HG03565 (cell line): Measurements from ENCODE around the gene C4orf50.
"Not testable (repeated sequence)": the region's sequence is repeated elsewhere in the genome, so short reads cannot be mapped to it uniquely, and the experiment has no call there.

ENCODE experiments used
- ATAC-seq: cut with Tn5 transposase; IDR thresholded peaks from one replicate; pipeline ENCODE4 v1.9.1; 2021; ENCODE audit warnings: mild to moderate bottlenecking, moderate library complexity; ENCODE audit not compliant: unreplicated experiment

Gene C4orf50

DNA sequence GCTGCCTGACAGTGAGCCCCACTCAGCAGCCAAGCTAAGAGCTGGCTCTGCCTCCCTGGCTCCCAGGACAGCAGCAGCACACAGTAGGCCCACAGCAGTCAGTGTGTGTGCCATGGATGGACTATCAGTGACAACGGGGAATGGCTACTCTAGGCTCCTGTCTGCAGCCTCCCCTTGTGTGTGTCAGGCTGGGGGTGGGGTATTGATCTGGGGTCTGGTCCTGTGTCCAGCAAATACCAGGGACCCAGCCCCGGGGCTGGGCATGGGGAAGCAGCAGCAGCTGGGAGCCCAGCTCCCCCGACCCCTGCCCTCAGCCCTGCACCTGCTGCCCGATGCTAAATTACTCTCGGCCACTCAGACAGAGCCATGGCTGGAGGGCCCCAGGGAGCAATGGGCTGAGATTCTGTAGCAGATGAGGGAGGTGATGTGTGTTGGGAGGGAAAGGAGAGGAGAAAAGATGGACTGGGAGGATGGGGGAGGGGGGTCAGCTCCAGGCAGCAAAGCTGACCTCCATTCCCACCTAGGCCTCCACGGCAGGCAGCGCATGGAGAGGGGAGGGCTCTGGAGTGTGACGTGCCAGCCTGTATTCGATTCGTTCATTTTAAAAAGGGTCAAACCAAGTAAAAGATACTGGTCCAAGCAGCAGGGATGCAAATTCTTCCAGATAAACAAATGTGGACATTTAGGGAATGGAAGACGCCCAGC is 64.0 kb downstream of the C4orf50 start:
- no peak for ATAC-seq

DNA sequence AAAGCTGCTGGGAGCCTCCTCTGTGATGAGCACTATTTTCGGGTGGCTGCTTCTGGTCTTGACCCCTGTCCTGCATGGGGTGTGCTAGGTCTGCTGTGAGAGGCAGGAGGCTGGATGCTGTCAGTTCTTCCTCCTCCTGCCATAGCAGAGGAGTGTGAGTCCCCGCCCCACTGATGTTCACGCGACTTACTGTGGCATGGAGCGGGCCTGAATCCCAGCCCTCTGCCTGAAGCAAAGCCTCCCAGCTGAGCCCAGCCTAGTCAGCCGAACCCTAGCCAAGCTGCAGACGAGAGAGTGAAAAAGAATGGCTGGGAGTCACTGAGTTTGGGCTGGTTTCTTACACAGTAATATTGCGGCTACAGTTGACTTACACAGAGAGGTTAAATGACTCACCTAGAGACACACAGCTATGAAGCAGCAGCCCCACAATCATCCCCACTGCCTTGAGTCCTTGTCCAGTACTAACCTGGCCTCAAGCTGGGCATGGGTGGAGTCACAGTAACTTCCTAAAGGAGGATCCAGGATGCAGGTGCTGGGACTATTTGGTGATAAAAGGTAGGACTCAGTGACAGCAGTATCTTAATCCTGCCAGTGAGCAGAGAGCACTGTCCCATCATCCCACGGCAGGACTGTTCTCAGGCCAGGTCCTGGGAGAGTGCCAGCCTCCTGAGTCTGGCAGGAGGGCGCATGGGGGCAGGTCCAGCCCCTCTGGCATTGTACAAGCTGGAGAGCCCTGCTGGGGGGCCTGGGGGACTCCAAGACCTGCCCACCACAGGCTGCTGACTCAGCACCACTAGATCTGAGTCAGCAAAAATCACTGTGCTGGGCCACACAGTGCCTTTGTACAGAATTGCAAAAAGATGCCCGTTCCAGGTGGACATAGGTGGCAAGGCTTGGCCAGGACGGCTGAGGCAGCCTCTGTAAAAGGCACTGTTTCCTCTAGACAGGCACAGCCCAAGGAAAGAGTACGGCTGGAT is 65.0 kb downstream of the C4orf50 start:
- ATAC-seq: no peak

DNA sequence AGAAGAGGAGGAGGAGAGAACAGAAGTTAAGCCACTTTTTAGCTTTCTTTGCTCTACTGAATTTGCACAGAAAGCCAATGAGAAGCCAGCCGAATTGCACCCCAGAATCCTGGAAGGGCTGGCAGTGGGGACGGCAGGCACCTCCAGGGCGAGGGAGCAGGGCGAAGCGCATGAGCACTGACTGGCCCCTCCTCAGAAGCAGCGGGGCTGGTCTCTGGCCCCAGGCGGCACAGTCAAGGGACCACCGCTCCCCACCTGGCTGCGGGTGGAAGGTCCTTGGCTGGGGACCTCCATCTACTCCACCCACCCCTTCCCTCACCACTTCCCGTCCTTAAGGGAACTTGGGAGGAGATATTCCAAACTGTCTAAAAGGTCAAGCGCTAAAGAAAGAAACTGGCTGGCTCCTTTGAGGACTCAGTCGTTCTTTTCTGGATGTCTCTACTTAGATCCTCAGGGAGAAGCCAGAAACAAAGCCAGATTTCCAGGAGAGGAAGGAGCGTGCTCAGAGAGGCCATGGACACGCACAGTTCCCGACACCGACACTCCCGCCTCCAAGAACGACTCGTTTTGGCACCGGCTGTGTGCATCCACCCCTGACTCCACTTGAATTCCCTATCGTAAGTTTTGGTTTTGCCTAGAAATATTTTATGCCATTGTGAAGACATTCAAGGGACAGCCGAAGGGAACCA is 65.8 kb downstream of the C4orf50 start:
- no peak for ATAC-seq

DNA sequence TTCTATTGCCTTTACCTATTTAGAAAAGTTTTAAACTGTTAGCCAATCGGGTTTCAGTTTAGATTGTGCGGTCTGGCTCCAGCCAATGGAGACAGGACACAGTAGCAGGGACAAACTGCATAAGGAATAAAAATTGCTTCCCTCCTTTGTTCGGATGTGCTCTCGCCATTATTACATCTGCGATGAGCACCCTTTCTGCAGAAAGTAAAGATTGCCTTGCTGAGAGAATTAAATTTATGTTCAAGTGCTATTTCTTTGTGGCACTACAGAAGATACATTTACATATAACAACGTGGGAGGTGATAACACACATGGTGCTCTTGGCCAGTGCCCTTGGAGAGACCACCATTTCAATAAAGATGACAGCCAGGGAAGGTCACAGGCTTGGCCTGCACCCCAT is 71.6 kb downstream of the C4orf50 start:
- ATAC-seq: not testable (repeated sequence)

DNA sequence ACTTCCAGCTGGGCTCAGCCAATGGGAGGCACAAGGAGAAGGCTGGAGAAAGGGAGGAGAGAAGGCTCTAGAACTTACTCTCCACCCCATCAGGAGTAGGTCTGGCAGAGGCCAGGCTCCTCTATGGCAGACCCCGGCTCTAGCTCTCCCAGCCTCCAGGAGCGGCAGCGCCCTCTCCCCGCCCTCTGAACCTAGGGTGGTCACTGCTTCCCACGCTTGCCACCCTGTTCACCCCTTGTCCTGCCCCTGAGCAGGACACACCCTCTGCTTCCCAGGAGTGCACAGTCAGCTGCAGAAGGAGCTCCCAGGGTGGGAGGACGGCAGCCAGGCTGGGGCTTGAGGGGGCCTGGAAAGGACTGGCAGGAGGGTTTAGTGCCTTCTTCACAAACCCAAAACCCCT is 72.3 kb downstream of the C4orf50 start:
- no peak for ATAC-seq

DNA sequence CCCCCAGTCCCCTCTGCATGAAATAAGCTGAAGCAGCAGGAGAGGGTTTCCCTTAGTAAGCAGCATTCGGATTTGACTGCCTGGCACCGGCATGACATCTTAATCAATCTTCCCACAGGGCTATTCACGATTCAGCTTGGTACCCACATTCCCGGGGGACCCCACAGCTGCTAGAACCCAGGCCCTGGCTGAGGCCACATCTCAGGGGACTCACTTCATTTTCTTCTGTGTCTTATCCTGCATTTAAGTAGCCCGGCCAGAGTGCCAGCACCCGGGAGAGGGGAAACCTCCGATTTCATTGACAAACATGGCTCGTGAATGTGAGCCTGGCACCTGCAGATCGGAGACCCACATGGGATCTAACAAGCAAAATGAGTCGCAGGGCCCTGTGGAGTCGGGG is 73.1 kb downstream of the C4orf50 start:
- no peak for ATAC-seq

DNA sequence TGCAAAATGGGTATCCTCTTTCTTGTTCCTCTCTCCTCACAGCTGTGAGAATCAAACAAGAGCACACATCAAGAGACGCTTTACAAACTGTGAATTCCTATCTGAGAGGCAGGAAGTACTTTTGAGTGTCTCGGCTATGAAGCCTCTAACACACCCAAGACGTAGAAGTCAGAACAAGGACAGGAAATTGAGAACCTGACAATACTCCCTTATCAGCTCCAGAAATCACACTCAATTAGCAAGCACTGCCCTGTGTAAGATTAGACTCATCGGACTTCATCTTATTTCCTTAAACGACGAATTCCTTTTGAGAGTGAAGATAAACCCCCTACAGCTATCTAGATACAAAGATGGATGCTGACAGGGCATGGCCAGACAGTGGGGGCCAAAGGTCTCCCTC is 74.7 kb downstream of the C4orf50 start:
- no peak for ATAC-seq

DNA sequence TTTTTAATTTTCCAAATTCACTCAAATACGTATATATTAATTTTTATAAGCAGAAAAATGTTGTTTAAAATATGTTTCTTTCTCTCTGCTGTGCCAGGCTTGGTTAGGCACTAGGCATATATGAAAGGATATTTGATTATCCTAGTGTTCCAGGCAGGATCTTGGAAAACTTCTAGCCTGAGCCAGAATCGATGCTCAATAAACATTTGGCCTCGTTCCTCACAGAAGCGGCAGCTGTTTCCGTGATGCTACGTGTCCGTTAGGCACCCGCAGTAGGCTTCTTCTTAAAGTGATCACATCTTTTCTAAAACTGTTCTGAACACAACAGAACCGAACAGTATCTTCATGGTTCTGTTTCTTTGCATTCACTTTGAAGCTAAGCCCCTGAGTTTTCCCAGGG is 75.3 kb downstream of the C4orf50 start:
- ATAC-seq: no peak

DNA sequence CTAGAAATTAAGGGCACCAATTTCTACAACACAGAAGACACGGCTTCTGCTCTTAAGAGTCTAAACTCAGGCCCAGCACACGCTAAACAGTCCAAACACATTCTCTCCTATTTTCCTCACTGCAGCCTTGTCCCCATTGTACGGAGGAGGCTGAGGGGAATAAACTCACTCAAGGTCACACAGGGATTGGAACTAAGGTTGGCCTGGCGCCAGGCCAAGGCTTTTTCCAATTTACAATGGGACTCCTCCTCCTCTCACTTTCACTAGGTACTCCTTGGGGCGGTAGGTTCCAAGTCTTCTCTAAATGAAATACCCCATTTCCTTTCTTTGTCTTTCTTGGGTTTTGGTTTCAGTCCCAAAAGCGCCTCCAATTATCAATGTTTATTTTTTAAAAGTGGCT is 76.6 kb downstream of the C4orf50 start:
- no peak for ATAC-seq

DNA sequence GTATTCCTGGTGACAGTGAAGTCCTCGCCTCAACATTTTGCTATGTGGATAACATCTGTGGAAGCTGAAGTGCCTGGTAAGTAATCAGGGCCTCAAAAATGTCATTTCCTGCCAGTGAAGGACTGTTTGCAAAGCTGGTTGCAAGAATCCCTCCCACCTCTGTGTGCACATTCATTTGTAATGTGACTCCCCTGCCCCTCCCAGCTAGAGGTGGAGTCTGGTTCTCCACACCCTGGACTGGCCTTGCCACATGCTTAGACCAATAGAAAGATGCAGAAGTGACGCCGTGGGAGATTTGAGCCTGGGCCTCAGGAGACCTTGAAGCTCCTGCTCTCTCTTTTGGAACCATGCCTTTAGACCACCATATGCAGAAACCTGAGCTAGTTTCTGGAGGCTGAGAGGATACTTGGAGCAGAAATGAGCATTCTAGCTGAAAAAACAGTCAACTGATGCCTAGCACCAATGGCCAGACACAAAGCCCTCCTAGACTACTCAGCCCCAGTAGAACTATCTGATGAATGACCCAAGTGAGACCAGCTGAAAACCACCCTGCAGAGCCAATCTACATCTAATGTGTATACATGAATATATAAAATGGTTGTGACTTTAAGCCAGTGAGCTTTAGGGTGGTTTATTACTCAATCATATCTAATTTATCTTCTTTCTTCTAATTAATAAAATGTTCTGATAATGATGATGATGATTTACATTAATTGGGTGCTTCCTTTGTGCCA is 77.6 kb downstream of the C4orf50 start:
- ATAC-seq: no peak

DNA sequence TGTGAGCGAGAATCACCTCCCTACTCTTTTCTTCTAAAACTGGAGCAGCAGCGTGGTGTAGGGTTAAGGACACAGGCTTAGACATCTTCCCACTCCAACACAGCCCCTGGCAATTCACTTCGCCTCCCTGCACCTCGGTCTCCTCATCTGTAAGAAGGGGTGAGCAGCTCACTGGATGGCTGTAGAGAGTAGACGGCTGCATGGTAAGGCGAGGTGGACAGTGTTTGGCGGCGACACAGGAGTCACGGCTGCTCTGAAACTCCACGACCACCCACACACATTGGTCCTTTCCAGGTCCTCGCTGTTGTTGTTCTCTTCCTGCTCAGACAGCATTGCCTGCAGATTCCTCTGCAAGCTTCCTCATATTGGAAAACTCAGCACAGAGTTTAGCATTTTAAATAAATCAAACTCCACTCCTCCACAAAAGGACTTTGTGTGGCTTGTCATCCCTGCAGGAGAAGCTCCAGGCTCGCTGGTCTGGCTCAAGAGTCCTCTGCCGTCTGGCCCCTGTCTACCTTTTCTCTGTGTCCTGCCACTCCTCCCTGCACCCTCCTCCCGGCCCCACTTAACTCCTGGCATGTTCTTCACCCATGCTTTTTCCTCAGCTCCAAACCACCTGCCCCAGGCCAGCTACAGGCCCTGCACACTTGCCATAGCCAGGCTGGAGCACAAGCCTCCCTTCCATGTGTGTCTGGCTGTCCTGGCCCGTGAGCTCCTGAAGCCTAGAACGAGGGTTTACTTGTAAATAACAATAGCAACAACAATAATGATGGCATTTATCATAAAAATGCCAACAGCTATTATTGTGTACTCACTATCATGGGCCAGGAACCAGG is 84.0 kb downstream of the C4orf50 start:
- no peak for ATAC-seq

DNA sequence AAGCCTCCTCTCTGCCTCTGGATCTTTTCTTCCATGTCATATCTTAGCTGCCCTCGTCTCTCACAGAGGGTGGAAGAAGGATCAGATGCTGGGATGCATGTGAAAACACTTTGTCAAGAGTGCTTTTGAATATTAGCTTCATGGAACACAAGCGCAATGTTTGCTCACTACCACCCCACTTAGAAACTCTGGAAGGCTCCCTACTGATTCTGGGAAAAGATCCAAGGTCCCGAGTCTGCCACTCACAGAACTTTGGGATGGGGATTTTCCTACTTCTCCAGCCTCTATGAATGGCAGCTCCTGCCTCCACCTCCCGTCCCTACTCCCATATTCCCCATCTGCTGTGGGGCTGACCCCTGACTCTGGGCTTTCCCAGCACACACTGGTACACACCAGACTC is 85.1 kb downstream of the C4orf50 start:
- ATAC-seq: no peak

DNA sequence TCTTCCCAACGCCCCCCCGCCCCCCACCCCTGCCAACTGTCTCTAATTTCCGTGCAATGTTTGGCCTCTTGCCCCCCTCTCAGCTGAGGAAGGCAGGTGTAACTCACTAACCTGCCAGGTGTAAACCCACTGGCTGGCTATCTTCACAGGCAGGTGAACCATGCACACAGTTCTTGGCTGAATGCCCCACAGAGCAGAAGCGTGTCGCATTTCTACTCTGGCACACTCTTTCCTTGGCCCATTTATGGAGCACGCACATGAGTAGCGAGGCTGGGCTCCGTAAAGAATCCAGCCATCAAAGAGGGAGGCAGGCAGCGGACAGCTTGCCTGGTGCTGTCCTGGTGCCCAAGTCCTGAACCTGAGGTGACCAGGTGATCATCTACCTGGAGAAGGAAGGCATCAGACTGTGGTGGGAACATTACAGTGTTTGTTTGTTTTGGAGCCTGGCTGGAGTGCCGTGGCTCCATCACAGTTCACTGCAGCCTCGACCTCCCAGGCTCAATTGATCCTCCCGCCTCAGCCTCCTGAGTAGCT is 86.1 kb downstream of the C4orf50 start:
- no peak for ATAC-seq

DNA sequence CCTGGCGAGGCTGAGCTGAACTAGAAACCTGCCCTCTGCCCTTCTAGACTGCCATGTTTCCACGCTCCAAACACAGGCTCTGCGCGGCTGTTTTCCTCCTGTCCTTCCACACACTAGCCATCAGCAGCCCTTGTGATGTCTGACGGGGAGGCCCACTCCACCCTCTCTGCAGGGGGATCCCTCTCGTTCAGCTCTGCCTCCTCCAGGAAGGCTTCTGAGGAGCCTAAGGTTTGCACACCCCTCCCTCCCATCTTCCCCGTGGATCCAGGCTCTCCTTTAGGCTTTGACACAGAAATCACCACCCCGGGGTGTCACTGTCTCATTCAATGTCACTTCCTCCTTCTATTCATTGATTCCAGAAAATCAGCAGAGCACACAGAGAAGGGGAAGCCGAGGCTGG is 86.7 kb downstream of the C4orf50 start:
- no peak for ATAC-seq

DNA sequence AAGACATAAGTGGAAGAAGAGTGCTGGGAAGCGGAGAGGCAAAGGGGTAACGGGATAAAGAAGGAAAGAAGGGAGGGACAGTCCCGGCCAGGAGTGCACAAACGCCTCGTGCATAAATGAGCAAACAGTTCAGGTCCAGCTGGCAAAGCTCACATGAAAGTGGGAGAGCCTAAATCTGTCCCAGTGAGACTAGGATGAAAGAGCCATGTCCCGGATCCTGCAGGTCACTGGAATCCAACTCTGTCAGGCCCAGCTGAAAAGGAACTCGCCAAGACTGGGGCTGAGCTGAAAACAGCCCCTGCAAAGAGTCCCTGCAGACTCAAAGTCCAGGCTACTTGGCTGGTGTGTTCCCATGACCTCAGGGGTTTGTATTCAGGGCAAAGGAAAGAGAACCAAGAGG is 87.4 kb downstream of the C4orf50 start:
- no peak for ATAC-seq

DNA sequence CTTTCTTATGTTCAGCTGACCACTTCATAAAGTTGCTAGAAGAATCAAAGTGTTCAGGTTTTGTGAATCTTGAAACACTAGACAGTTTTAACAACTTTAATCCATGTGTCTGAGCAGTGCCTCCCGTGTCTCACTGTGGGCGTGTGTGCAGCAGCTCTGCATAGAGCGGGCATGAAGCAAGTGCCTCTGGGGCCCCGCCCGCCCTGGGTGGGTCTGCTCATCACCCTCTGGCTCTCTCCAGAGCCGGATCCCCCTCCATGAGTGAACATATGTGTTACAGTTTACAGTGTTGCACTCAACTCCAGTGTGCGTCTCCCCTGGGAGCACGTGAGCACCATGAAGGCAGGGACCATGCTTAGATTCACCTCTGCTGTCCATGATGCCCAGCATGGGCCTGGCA is 87.8 kb downstream of the C4orf50 start:
- ATAC-seq: no peak

DNA sequence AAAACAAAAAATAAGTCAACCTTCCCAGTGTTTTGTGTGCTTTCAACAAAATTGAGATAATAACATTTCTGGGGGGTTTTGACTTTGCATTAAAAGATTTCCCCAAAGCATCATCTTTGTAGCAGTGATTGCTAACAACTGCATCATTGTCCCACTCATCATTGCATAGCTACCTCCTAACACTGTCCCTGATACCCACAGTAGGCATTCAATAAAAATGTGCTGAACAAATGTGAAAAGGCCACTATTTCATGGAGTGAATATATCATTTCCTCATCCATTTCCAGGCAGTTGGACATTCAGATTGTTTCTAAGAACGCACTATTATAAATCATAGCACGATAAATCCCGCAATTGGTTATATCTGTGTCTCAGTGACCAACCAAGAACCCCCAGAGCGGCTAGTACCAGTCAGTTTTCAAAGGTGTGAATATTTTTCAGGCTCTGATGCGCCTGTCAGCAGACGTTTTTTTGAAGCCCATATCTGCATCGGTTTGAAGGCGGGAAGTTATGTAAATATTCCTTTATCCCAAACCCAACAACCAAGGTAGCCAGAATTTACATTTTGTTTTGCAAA is 89.3 kb downstream of the C4orf50 start:
- ATAC-seq: no peak

DNA sequence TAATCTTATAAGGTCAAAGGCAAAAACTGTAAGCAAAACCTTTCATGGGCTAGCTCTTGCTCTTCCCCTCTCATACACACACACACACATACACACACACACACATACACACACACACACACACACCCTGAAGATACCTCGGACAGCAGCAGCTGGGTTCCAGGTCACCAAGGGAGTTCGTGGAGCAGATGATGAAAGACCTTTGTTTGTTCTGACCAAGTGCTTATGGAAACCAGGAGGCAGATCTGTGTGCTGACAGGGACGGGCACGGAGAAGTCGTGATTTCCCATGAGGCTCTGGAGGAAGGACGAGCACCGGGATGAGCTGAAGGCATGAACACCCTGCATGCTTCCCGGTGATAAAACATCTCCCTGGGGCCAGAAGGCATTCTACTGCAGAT is 90.0 kb downstream of the C4orf50 start:
- no peak for ATAC-seq

DNA sequence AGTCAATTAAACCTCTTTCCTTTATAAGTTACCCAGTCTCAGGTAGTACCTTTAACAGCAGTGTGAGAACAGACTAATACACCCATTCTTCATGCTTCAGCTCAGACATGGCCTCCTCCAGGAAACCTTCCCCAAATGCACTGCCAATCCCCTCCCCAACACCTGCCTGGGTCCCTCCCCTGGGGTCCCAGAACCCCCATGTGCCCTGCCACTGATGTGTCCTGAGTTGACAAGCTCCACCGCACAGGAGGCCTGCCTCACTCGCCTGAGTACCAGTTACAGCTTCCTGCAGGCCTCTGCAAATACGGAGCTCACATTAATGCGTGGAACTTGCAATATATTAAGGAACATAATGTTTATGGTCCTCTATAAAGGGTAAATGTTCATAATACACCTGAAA is 90.5 kb downstream of the C4orf50 start:
- no peak for ATAC-seq
